Activated CD8-positive, alpha-beta T cell treated with anti-CD3 and anti-CD28 coated beads for 36 hours (primary cell): Measurements from ENCODE around the gene RPS29. TPM values are rescaled to one million over a fixed set of nuclear protein-coding genes. Genes with fewer than 3 reads are reported as not detected.
"Not testable (repeated sequence)": the region's sequence is repeated elsewhere in the genome, so short reads cannot be mapped to it uniquely, and the experiment has no call there.

Experiments
- ATAC-seq: fragments of 200-7000 bp; cut with Tn5 transposase; one replicate; pipeline ENCODE4 v1.10.0; 2021; ENCODE audit warnings: mild to moderate bottlenecking, moderate library complexity
- CTCF ChIA-PET: fragments of 350-600 bp; sonication (Branson Sonifier 250); formaldehyde crosslinking; loops from one replicate; lab custom pipeline; 2021; ENCODE audit warnings: antibody characterized with exemption; lab: Charles Lee
- POLR2A ChIA-PET: fragments of 350-600 bp; sonication (Branson Sonifier 250); formaldehyde crosslinking; loops from one replicate; lab custom pipeline; 2021; ENCODE audit warnings: antibody characterized with exemption; lab: Charles Lee
- DNase-seq: peaks from one replicate; pipeline ENCODE4 v3.0.0-alpha.2; 2020
- H3K27ac Mint-ChIP-seq: one replicate; pipeline ENCODE4 v1.8.0; 2021; ENCODE audit warnings: mild to moderate bottlenecking, mixed read lengths
- H3K27me3 Mint-ChIP-seq: one replicate; pipeline ENCODE4 v1.8.0; 2021; ENCODE audit warnings: mixed read lengths
- H3K36me3 Mint-ChIP-seq: one replicate; pipeline ENCODE4 v1.8.0; 2021; ENCODE audit warnings: low read depth, mixed read lengths
- H3K4me1 Mint-ChIP-seq: one replicate; pipeline ENCODE4 v1.8.0; 2021; ENCODE audit warnings: low read depth, mixed read lengths
- H3K4me3 Mint-ChIP-seq: one replicate; pipeline ENCODE4 v1.8.0; 2021; ENCODE audit warnings: mild to moderate bottlenecking, moderate library complexity, mixed read lengths
- H3K9me3 Mint-ChIP-seq: one replicate; pipeline ENCODE4 v1.8.0; 2021; ENCODE audit warnings: mixed read lengths
- CTCF ChIP-seq: fragments of 200-600 bp; IDR thresholded peaks from one replicate; pipeline ENCODE4 v1.8.0; 2022; ENCODE audit warnings: antibody characterized with exemption, mild to moderate bottlenecking
- intact Hi-C: fragments of 100-400 bp; cut with micrococcal nuclease; formaldehyde crosslinking; loops from one replicate; pipeline ENCODE4 v1.10.0; 2022
- total RNA-seq, 2 experiments: library from RNA; stranded (reverse); gene quantifications; one replicate each; pipeline ENCODE4 v1.2.3, GENCODE V29; 2021

Gene RPS29
- total RNA-seq, 2 experiments from 2014 or later = 2,041 to 2,284 TPM

GRCh38 chr14:49589387-49589786 lies 3.2 kb upstream of the RPS29 start:
- H3K4me3 Mint-ChIP-seq = no peak overlapping the region
- DNase-seq (no peak), ATAC-seq (no peak)
- intact Hi-C loops = no loop called here
- POLR2A ChIA-PET = no interaction called here
- peaks cover 21% of the 10 kb centered on the region for H3K36me3 Mint-ChIP-seq
- H3K27me3 Mint-ChIP-seq = peaks cover 2% of the 10 kb centered on the region
- CTCF ChIA-PET = no interaction called here
- H3K4me1 Mint-ChIP-seq = peaks cover 11% of the 10 kb centered on the region
- H3K27ac Mint-ChIP-seq = no peak overlapping the region
- no peaks in the 10 kb centered on the region for H3K9me3 Mint-ChIP-seq
- no peak for TF ChIP-seq CTCF

- ChIA-PET POLR2A (interaction anchor here (0.5 to 5.8 kb wide), 17 partner anchors 10 to 499 kb away, joined by 3 to 110 read pairs (median 3); partner anchors contain the start of genes KLHDC2, LRR1, MGAT2 and RPL36AL), CTCF (interaction anchor here (0.6 to 4.5 kb wide), 18 partner anchors 8 to 181 kb away, joined by 3 to 27 read pairs (median 4); partner anchors contain the start of genes DNAAF2, KLHDC2, LRR1 and MGAT2)
- DNase-seq = peak; percentile 87
- peak; percentile 99 for TF ChIP-seq CTCF
- intact Hi-C loops = no loop called here
- Mint-ChIP-seq H3K27me3 (peaks cover 2% of the 10 kb centered on the region), H3K4me1 (peaks cover 33% of the 10 kb centered on the region), H3K36me3 (peaks cover 46% of the 10 kb centered on the region), H3K27ac (peak overlapping the region; percentile 96), H3K9me3 (no peaks in the 10 kb centered on the region), H3K4me3 (peak overlapping the region; percentile 91)
- peak; percentile 45 for ATAC-seq
These were observed 687 bp upstream of the RPS29 start for GRCh38 chr14:49586673-49587460.

DNA sequence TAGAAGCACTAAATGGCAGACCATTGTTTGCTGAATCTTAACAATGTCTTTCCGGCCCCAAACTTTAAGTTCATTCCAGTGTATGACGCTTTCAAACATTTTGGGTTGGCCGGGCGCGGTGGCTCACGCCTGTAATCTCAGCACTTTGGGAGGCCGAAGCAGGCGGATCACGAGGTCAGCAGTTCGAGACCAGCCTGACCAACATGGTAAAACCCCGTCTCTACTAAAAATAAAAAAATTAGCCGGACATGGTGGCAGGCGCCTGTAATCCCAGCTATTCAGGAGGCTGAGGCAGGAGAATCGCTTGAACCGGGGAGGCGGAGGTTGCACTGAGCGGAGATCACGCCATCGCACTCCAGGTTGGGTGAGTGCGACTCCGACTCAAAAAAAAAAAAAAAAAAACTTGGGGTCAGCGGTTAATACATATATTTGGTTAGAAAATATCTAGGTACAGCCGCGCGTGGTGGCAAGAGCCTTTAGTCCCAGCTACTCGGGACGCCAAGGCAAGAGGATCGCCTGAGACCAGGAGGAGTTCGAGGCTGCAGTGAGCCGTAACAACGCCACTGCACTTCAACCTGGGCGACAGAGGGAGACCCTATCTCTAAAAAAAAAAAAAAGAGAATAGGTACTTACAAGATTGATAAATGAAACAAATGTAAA lies 1.1 kb downstream of the RPS29 start:
- ATAC-seq, H3K27me3 Mint-ChIP-seq, H3K9me3 Mint-ChIP-seq, intact Hi-C loops: not testable (repeated sequence)
- peaks cover 57% of the 10 kb centered on the region for H3K36me3 Mint-ChIP-seq
- CTCF ChIA-PET = interaction anchor here (0.7 to 4.5 kb wide), 6 partner anchors 14 to 277 kb away, joined by 3 to 25 read pairs (median 3); partner anchors contain the start of genes DNAAF2, LRR1, MGAT2 and RPL36AL
- POLR2A ChIA-PET = interaction anchor here (0.6 to 5.8 kb wide), 15 partner anchors 8 to 852 kb away, joined by 3 to 110 read pairs (median 4); partner anchors contain the start of genes ARF6, DNAAF2, LRR1 and MGAT2
- peak; percentile 49 for DNase-seq
- peak overlapping the region; percentile 96 for H3K27ac Mint-ChIP-seq
- H3K4me1 Mint-ChIP-seq = peaks cover 45% of the 10 kb centered on the region
- H3K4me3 Mint-ChIP-seq = peak overlapping the region; percentile 91

DNA sequence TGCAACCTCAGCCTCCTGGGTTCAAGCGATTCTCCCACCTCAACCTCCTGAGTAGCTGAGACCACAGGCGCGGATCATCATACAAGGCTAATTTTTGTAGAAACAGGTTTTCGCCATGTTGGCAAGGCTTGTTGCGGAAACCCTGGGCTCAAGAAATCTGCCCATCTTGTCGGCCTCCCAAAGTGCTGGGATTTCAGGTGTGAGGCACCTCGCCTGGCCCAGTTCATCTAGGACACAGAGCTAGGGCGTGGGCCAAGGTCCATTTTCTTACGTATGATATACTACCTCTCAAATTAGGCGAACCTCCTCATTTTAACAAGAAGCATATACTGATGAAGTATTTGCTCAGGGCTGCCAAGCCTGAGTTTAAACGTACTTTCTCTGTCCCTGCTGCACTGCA lies 2.1 kb downstream of the RPS29 start:
- DNase-seq (no peak), ATAC-seq (no peak)
- intact Hi-C loops = no loop called here
- POLR2A ChIA-PET = interaction anchor here (1.4 to 5.8 kb wide), 7 partner anchors 10 to 51 kb away, joined by 3 to 110 read pairs (median 24); partner anchors contain the start of genes DNAAF2, LRR1, MGAT2 and RPL36AL
- CTCF ChIA-PET = interaction anchor here (4.5 kb wide), 1 partner anchor 37 kb away, joined by 25 read pairs; the partner anchor contains the start of genes MGAT2 and RPL36AL
- H3K4me1 Mint-ChIP-seq = peaks cover 52% of the 10 kb centered on the region
- peak overlapping the region; percentile 91 for H3K4me3 Mint-ChIP-seq
- peak overlapping the region; percentile 96 for H3K27ac Mint-ChIP-seq
- peaks cover 64% of the 10 kb centered on the region for H3K36me3 Mint-ChIP-seq
- H3K27me3 Mint-ChIP-seq = peaks cover 2% of the 10 kb centered on the region
- no peaks in the 10 kb centered on the region for H3K9me3 Mint-ChIP-seq
- no peak for TF ChIP-seq CTCF

DNA sequence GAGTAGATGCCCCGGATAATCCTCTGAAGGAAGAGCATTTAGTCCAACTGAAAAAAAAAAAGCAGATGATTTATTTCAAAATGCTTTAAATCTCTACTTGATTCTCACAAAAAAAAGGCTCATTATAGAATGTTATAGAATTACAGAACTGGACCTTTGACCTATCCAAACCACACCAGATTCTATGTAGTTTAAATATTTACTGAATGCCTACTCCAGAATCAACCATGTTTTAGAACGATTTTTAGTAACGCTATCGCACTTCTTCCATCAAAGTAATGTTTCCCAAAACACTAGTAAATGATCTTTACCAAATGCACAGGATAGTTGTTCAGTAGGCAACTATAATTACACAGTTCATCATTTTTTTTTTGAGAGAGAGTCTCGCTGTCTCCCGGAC lies 2.6 kb downstream of the RPS29 start:
- no peak for DNase-seq
- Mint-ChIP-seq H3K4me3 (peak overlapping the region; percentile 91), H3K36me3 (peaks cover 68% of the 10 kb centered on the region), H3K4me1 (peaks cover 55% of the 10 kb centered on the region), H3K27me3 (peaks cover 2% of the 10 kb centered on the region), H3K27ac (peak overlapping the region; percentile 96), H3K9me3 (no peaks in the 10 kb centered on the region)
- no peak for ATAC-seq
- POLR2A ChIA-PET = interaction anchor here (1.4 to 5.8 kb wide), 5 partner anchors 13 to 51 kb away, joined by 3 to 110 read pairs (median 11); partner anchors contain the start of genes DNAAF2, LRR1, MGAT2 and RPL36AL
- intact Hi-C loops = no loop called here
- TF ChIP-seq CTCF = no peak
- CTCF ChIA-PET = no interaction called here
